GM19043 (cell line): ENCODE results near the gene TRIM56.
"Not testable (repeated sequence)": the region's sequence is repeated elsewhere in the genome, so short reads cannot be mapped to it uniquely, and the experiment has no call there.

Source experiments
- ATAC-seq: cut with Tn5 transposase; IDR thresholded peaks from one replicate; pipeline ENCODE4 v1.9.1; 2021; ENCODE audit warnings: low read depth; ENCODE audit not compliant: unreplicated experiment

Gene TRIM56

GRCh38 chr7:101129603-101130117, 44.4 kb downstream of the TRIM56 start:
- no peak for ATAC-seq

- ATAC-seq: not testable (repeated sequence)
Measured at GRCh38 chr7:101132626-101133600, 47.6 kb downstream of the TRIM56 start.

DNA sequence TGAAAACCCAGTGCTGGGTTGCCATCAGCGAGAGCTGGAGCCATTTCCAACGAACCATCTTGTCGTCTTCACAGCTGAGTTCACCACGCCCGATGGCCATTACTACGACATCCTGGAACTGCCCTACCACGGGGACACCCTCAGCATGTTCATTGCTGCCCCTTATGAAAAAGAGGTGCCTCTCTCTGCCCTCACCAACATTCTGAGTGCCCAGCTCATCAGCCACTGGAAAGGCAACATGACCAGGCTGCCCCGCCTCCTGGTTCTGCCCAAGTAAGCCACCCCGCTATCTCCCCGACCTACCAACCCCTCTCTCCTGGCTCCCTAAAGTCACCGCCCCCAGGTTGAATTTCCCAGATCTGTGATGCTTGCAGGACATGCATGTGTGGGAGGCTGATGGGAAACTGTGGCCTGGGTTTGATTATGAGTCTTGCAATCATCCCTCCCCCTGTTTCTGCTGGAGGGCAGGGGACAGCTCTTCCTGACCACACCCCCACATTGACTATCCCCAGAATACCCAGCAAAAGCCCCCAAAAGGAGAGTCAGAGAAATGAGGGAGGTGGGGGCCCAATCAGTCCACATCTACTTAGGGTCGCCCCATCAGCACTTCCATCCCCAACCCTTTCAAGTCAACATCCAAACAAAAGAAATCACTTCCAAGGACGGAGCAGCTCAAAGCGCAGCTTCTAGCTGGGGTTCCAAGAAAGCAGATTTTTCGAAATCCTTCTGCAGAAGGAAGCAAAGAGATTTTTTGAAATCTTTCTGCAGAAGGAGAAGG, 48.5 kb downstream of the TRIM56 start:
- ATAC-seq: no peak

- no peak for ATAC-seq
Measured at GRCh38 chr7:101134399-101134980, 49.2 kb downstream of the TRIM56 start.

GRCh38 chr7:101137651-101138212, 52.5 kb downstream of the TRIM56 start:
- ATAC-seq: no peak

GRCh38 chr7:101138213-101138870, 53.1 kb downstream of the TRIM56 start:
- peak; percentile 78 for ATAC-seq

DNA sequence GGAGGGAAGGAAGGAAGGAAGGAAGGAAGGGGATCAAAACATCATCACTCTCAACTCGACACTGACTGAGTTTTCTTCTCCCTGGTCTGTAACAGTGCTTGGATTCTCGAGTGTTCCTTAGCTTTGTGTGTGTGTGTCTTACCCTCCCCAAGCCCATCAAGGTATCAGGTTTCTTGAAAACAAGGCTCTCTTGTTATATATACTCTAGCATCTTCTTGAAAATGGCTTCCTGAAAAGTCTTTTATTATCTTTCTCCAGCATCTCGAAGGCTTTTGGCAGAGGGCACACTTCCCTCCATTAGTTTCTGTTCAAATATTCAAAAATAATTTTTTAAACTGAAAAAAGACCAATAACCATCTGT, 55.0 kb downstream of the TRIM56 start:
- no peak for ATAC-seq

DNA sequence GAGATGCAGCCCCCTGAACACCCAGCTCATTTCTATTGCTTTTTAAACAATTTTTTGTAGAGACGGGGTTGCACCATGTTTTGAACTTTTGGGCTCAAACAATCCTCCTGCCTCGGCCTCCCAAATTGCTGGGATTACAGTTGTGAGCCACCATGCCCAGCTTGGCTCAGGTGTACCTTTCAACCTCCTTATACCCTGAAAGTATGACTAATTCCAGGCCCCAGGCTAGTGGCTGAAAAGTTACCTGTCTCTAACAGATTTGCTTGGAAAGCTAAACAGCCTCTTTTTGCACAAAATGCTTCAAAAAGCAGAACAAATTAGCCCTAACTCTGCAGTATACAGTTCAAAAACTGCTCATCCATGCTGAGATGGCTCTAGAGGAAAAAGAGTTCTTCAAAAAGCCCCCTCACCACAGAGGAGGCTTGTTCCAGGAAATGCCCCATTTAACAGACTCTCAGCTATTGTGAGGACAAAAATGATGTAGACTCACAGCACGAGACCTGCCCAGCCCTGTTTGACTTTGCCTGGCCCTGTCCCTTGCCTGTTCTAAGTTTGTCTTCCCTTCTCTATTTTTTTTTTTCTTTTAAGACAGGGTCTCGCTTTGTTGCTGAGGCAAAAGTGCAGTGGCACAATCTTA, 55.6 kb downstream of the TRIM56 start:
- no peak for ATAC-seq
